Left lung (tissue), 10 donors: ENCODE data around the gene HGS. TPM values are rescaled to one million over a fixed set of nuclear protein-coding genes. Genes with fewer than 3 reads are reported as not detected.

Experiments
- ATAC-seq: fragments of 200-7000 bp; cut with Tn5 transposase; one replicate; pipeline ENCODE4 v1.9.1; 2020; ENCODE audit warnings: moderate library complexity
- DNase-seq, 4 donors: peaks; one replicate each; pipeline ENCODE4 v3.0.0-alpha.2; 2013 to 2020
- H3K27ac ChIP-seq, 2 donors: fragments of 200-600 bp; sonication (generic) in 1 of 2; one replicate each; pipeline versions ENCODE4 v1.5.0 to v1.8.0; 2020 to 2021
- H3K27me3 ChIP-seq, 2 donors: fragments of 200-600 bp; sonication (generic) in 1 of 2; one replicate each; pipeline versions ENCODE4 v1.5.0 to v1.8.0; 2020 to 2021
- H3K36me3 ChIP-seq, 2 donors: fragments of 200-600 bp; sonication (generic) in 1 of 2; one replicate each; pipeline versions ENCODE4 v1.5.0 to v1.8.0; 2020 to 2021
- H3K4me1 ChIP-seq, 2 donors: fragments of 200-600 bp; one replicate each; pipeline ENCODE4 v1.8.0; 2021
- H3K4me3 ChIP-seq, 2 donors: fragments of 200-600 bp; sonication (generic) in 1 of 2; one replicate each; pipeline versions ENCODE4 v1.5.0 to v1.8.0; 2020 to 2021; ENCODE audit warnings: mild to moderate bottlenecking in 1 of 2
- H3K9me3 ChIP-seq, 2 donors: fragments of 200-600 bp; sonication (generic) in 1 of 2; one replicate each; pipeline versions ENCODE4 v1.5.0 to v1.8.0; 2020 to 2021
- CTCF ChIP-seq, 2 donors: fragments of 200-600 bp; sonication (generic) in 1 of 2; IDR thresholded peaks; one replicate each; pipeline versions ENCODE4 v1.5.0 to v1.8.0; 2021; ENCODE audit warnings: antibody characterized with exemption in 2 of 2
- intact Hi-C, 2 donors: fragments of 100-400 bp; cut with DNase I; formaldehyde crosslinking; loops; one replicate each; pipeline versions ENCODE4 v1.11.2 to v1.14.2; 2022
- polyA plus RNA-seq, 6 donors: library from polyadenylated mRNA; unstranded; fragments of 120-200 nt; gene quantifications; one replicate each; pipeline ENCODE4 v1.2.1, GENCODE V29; 2013; ENCODE audit not compliant: insufficient read length in 6 of 6
- total RNA-seq, 2 donors: library from RNA; stranded (reverse); fragmentation: NEBNext Ultra II Directional; extraction: Animal tissue kit (Norgen Biotek cat#: 25700); gene quantifications; one replicate each; pipeline ENCODE4 v1.2.1, GENCODE V29; 2021
- donor health status: DM: no; HTN: yes; CAD: no.
- donor health status: DM: no; HTN: no; CAD: no.

HGS gene
- total and polyA plus RNA-seq, 8 donors = 72.9 to 123 (median 88.2) TPM

DNA sequence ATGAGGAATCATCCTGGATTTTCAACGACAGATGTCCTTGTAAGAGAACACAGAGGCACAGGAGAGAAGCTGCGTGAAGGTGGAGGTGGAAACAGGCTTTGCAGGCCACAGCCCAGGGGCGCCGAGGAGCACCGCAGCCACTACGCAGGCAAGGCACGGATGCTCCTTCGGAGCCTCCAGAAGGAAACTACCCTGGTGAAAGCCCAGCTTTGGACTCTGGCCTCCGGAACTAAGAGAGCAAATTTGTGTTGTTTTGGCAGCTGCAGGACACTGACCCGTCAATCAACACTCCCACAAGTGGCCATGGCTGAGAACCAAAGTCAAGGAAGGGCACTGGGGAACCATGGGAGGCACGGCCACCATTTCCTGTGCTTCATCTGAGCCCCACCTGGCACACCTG is 3.7 kb upstream of the HGS start:
- ATAC-seq (no peak), DNase-seq (no peak)
- H3K4me1 ChIP-seq = peaks cover 10 to 31% of the 10 kb centered on the region in 2 donors
- peaks cover 0 to 17% of the 10 kb centered on the region in 2 donors for H3K36me3 ChIP-seq
- H3K4me3 ChIP-seq = no peak overlapping the region
- intact Hi-C loops = no loop called here
- H3K9me3 ChIP-seq = no peaks in the 10 kb centered on the region
- no peak for TF ChIP-seq CTCF (IDR thresholded peaks at IDR 0.05)
- no peak overlapping the region for H3K27ac ChIP-seq
- no peaks in the 10 kb centered on the region for H3K27me3 ChIP-seq

GRCh38 chr17:81681672-81682071 is 2.1 kb upstream of the HGS start:
- Histone ChIP-seq H3K4me1 (peaks cover 14 to 34% of the 10 kb centered on the region in 2 donors), H3K4me3 (no peak overlapping the region), H3K27ac (no peak overlapping the region), H3K36me3 (peaks cover 0 to 28% of the 10 kb centered on the region in 2 donors), H3K9me3 (no peaks in the 10 kb centered on the region), H3K27me3 (no peaks in the 10 kb centered on the region)
- intact Hi-C loops = no loop called here
- ATAC-seq = no peak
- DNase-seq = no peak
- no peak for TF ChIP-seq CTCF (IDR thresholded peaks at IDR 0.05)

DNA sequence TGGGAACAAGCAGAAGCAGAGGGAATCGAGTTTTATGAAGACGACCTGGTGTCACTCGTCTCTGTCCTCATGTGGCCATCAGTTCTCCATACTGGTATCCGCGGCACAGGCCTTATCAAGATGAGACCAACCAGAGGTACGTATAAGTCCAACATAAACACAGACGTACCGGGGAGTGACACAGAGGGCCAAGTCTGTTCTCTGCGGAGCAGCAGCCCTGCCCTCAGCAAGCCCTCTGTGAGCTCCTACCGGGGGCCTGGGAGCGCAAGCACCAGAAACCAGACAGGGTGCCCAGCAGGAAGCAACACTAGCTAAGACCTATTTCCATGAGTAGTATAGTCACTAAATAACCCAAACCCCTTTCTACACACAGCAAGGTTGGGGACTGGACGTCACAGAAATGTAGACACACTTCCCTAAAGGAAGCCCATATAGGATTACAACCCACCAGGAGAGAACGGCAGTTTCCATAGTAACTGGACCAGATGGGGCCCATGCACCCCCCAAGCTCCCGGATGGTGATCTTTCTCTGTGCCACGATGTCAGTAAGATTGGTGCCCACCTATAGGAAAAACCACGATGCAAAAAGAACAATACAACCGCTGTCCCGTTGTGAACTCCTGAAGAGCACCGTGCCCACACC is 1.1 kb upstream of the HGS start:
- Histone ChIP-seq H3K9me3 (no peaks in the 10 kb centered on the region), H3K36me3 (peaks cover 0 to 38% of the 10 kb centered on the region in 2 donors), H3K27ac (peak overlapping the region in 1 of 2 donors; percentile 87), H3K4me1 (peaks cover 14 to 34% of the 10 kb centered on the region in 2 donors), H3K27me3 (no peaks in the 10 kb centered on the region), H3K4me3 (peak overlapping the region; percentile 93 to 100)
- intact Hi-C loops = no loop called here
- ATAC-seq (no peak), DNase-seq (no peak)
- no peak for TF ChIP-seq CTCF (IDR thresholded peaks at IDR 0.05)

GRCh38 chr17:81683208-81683583 is 615 bp upstream of the HGS start:
- intact Hi-C loops = no loop called here
- peak overlapping the region; percentile 73 to 87 for H3K27ac ChIP-seq
- peak; percentile 24 for ATAC-seq

More at GRCh38 chr17:81683208-81683583, 615 bp upstream of the HGS start:
- Histone ChIP-seq H3K9me3 (no peaks in the 10 kb centered on the region), H3K27me3 (no peaks in the 10 kb centered on the region), H3K36me3 (peaks cover 0 to 43% of the 10 kb centered on the region in 2 donors), H3K4me3 (peak overlapping the region; percentile 93 to 100), H3K4me1 (peaks cover 14 to 34% of the 10 kb centered on the region in 2 donors)
- TF ChIP-seq CTCF (IDR thresholded peaks at IDR 0.05) = no peak
- no peak for DNase-seq
